Measurements from ENCODE around the gene TRIM50.
"Not testable (repeated sequence)": the region's sequence is repeated elsewhere in the genome, so short reads cannot be mapped to it uniquely, and the experiment has no call there.

Gene TRIM50

DNA sequence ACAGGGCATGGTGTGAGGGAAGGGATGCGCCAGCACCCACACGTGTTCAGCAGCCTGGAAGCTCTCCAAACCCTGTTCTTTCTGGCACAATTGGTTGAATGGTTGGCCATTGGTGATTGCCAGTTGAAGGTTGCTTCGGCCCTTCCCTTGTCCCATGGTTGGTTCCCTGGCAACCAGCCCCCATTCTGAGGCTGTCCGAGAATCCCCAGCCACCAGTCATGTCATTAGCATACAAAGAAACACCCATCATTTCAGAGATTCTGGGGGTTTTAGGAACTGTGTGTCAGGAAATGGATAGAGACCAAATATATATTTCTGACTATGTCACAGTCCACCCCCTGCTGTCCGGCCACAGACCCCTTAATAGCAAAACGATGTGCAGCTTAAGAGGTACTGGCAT is 21.9 kb upstream of the TRIM50 start:
- no peak for DNase-seq

DNA sequence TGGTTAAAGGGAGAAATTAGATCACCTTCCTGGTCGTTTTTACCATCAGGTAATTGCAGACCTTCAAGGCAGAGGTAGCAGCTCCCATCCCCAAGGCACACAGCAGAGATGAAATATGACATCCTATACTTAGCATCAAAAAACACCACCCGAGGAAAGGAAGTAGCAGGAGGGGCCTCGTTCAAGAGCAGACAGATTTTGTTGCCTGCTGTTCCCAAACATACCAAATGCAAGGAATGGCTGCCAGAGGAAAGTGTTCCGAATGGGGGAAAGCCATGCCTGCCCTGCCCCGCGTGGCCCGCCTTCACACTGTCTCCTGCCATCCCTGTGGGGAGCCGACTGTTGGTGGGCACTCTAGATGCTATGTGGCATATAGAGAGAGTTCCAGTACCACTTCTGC is 18.1 kb upstream of the TRIM50 start:
- no peak for DNase-seq

GRCh38 chr7:73345538-73345937 is 17.7 kb upstream of the TRIM50 start:
- no peak for DNase-seq

- DNase-seq = no peak
Measured at GRCh38 chr7:73343671-73344380, 15.9 kb upstream of the TRIM50 start.

DNA sequence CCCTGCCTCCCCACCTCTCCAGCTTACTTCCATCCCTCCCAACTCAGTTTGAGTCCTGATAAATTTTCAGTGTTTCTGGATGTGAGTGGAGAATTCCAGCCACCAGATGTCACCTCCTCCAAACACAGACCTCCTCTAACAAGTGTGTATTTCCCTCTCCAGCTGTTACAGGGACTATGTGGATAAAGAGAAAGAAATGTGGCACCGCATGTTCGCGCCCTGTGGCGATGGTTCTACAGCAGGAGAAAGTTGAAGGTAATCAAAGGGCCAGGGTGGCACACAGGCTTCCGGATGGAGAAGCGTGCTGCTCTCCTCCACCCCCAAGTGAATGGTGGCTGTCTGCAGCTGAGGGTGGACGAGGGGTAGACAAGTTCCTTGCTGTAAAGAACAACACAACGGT is 14.8 kb upstream of the TRIM50 start:
- DNase-seq = no peak

GRCh38 chr7:73341877-73342276 is 14.0 kb upstream of the TRIM50 start:
- peak in 1 of 2 donors; percentile 31 for DNase-seq

GRCh38 chr7:73340514-73340913 is 12.6 kb upstream of the TRIM50 start:
- no peak for DNase-seq

DNA sequence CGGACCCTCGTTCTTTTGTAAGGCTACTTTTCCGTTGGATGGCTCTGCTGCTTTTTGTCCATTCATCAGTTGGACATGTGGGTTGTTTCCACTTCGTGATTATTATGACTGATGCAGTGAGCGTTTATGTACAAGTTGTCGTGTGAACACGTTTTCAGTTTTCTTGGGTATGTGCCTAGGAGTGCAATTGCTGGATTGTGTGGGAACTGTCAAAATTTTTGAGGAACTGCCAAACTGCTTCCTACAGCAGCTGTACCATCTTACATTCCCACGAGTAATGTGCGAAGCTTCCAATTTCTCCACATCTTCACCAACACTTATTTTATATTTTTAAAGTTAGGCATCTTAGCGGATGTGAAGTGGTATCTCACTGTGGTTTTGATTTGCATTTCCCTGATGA is 10.4 kb upstream of the TRIM50 start:
- DNase-seq = no peak

- DNase-seq = no peak
Measured at GRCh38 chr7:73332447-73332846, 4.6 kb upstream of the TRIM50 start.

DNA sequence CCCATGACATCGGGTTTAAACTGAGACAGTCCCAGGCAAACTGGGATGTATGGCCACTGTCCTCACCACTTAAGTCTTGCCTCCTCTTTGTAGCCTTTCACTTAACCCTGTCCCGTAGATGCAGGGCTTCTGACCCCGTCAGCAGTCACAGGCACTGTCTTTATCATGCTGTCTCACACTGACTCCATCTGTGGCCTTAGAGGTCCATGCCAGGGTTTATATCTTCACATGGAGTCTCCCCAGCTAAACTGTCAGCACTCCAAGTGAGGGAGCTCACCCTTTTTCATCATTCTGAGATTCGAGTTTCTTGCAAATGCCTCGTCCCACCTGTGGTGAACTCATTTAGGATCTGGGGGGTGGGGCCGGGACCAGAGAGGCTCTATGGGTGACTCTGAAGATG is 2.9 kb upstream of the TRIM50 start:
- DNase-seq = no peak

- DNase-seq = no peak
Measured at GRCh38 chr7:73329861-73330581, 2.1 kb upstream of the TRIM50 start.

GRCh38 chr7:73328696-73329095 is 814 bp upstream of the TRIM50 start:
- no peak for DNase-seq

GRCh38 chr7:73327449-73327848 is 433 bp downstream of the TRIM50 start:
- DNase-seq = not testable (repeated sequence)

DNA sequence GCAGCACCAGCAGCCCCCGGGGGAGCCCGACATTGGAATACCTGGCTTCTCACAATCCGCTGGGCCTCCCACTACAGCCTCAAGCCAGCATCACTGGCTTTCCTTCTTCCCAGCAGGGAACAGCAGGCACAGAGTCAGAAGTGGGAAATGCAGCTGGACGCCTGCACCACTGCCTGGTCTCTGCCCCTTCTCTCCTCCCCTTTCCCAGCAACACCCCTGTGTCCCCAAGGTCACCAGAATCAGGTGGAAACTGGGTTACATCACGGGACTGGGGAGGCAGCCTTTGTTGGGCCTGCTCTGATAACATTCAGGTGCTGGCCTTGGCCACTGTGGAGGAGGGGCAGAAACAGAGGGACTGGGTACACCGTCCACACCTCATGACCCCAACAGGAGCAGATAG is 2.5 kb downstream of the TRIM50 start:
- not testable (repeated sequence) for DNase-seq

DNA sequence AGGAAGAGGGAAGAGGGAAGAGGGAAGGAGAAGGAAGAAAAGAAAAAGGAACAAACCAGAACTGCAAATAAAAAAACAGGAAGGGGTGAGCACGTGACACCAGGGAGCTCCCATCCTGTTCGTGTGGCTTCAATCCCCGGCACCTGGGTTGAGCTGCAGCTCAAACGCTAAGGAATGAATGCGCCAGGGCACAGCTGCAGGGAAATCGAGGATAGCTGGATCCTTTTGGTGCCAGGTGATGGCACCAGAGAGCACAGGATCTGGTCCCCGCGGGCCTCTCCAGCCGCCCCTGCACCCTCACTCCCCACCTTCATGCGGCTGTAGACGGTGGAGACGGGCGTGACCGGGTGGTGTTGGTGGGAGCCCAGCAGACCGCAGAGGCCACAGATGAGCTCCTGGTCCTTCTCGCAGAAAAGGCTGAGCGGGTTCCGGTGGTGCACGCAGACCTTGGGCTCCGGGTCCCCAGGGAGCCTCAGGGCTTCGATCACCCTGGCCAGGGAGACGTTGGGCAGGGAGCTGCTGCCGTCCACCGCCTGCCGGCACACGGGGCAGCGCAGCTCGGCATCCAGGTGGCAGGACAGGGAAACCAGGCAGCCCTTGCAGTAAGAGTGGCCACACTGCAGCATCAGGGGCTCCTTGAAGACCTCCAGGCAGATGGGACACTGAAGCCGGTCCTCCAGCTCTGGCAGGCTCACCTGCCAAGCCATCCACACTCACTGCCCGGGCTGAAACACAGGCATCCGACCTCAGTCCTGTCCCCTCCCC is 3.6 kb downstream of the TRIM50 start:
- peak; percentile 47 to 54 for DNase-seq

DNA sequence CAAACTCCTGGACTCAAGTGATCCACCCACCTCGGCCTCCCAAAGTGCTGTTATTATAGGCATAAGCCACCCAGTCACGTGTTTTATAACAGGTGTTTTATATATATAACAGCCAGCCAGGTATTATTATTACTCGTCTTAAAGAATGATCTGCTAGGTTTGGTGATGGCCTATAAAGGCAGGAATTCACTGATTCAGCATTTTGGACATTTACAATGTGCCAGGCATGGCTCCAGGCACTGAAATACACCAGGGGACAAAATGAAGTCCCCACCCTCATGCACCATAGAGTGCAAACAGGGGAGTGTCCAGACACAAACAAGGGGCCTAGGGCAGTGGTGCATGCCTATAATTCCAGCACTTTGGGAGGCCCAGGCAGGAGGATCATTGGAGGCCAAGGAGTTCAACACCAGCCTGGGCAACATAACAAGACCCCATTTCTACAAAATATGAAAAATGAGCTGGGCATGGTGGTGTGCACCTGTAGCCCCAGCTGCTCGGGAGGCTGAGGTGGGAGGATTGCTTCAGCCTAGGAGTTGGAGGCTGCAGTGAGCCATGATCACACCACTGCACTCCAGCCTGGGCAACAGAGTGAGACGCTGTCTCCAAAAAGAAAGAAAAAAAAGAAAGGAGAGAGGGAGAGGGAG is 4.3 kb downstream of the TRIM50 start:
- DNase-seq = not testable (repeated sequence)

DNA sequence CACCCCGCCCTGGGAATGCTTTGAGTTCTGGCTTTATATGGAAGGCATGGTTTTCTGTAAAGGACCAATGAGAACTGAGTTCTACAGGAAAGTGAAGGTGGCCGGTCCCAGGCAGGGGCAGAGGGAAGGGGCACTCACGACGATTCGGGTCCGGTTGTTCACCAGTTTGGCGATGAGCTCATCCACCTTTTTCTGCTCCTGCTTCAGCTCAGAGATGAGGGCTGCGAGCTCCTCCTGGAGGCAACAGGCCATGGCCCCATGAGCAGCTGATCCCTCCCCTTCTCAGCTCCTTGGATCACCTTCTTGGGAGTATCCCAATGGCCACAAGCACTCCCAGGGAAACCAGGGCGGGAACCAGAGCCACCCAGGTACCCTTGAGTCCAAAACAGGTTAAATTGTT is 7.9 kb downstream of the TRIM50 start:
- DNase-seq = not testable (repeated sequence)

- not testable (repeated sequence) for DNase-seq
Measured at GRCh38 chr7:73319541-73319940, 8.3 kb downstream of the TRIM50 start.

- not testable (repeated sequence) for DNase-seq
Measured at GRCh38 chr7:73318656-73319204, 9.2 kb downstream of the TRIM50 start.

GRCh38 chr7:73316521-73316920 is 11.4 kb downstream of the TRIM50 start:
- DNase-seq = no peak

GRCh38 chr7:73314271-73314670 is 13.6 kb downstream of the TRIM50 start:
- DNase-seq = no peak

DNA sequence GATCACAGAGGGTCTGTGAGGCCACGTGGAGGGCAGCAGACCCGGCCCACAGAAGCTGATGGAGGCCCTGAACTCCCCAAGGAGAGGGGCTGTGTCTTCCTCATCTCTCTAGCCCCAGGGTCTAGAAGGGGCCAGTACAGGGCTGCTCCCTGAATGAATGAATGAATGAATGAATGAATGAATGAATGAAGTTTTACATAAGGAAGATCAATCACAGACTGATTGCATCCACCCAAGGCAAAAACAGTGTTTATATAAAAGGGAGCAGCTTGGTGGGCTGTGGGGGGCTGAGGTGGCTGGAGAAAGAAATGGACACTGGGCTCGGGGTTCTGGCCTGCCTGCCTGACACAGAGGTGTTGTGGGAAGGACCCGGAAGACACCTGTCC is 14.4 kb downstream of the TRIM50 start:
- no peak for DNase-seq

All from CD4-positive, alpha-beta T cell treated with Interleukin-4 for 1 hour (primary cell).